ENCODE results near the gene SDS.
A peak's percentile ranks its signal among the peaks of the same experiment; 100 is the strongest.

SDS gene

GRCh38 chr12:113438523-113439300 lies 35.0 kb upstream of the SDS start:
- TF ChIP-seq JUND (IDR thresholded peaks at IDR 0.05; ENCODE audit: low read depth): no peak
- no peak for DNase-seq (ENCODE audit: low read depth in 1 of 2, low spot score in 1 of 2)
- in situ Hi-C loops (cut with HindIII; ENCODE audit: low pct_unique_long_range_greater_than_20kb, low sequenced_read_pairs): no loop called here

- no peak for TF ChIP-seq JUND (IDR thresholded peaks at IDR 0.05; ENCODE audit: low read depth)
- DNase-seq (ENCODE audit: low read depth in 1 of 2, low spot score in 1 of 2): no peak
- in situ Hi-C loops (cut with HindIII; ENCODE audit: low pct_unique_long_range_greater_than_20kb, low sequenced_read_pairs): no loop called here
These were observed 34.0 kb upstream of the SDS start for GRCh38 chr12:113437729-113438100.

GRCh38 chr12:113436993-113437728 lies 33.5 kb upstream of the SDS start:
- no peak for TF ChIP-seq JUND (IDR thresholded peaks at IDR 0.05; ENCODE audit: low read depth)
- DNase-seq (ENCODE audit: low read depth in 1 of 2, low spot score in 1 of 2): no peak
- in situ Hi-C loops (cut with HindIII; ENCODE audit: low pct_unique_long_range_greater_than_20kb, low sequenced_read_pairs): no loop called here

GRCh38 chr12:113436586-113436985 lies 32.9 kb upstream of the SDS start:
- in situ Hi-C loops (cut with HindIII; ENCODE audit: low pct_unique_long_range_greater_than_20kb, low sequenced_read_pairs): no loop called here
- no peak for TF ChIP-seq JUND (IDR thresholded peaks at IDR 0.05; ENCODE audit: low read depth)
- DNase-seq (ENCODE audit: low read depth in 1 of 2, low spot score in 1 of 2): no peak

DNA sequence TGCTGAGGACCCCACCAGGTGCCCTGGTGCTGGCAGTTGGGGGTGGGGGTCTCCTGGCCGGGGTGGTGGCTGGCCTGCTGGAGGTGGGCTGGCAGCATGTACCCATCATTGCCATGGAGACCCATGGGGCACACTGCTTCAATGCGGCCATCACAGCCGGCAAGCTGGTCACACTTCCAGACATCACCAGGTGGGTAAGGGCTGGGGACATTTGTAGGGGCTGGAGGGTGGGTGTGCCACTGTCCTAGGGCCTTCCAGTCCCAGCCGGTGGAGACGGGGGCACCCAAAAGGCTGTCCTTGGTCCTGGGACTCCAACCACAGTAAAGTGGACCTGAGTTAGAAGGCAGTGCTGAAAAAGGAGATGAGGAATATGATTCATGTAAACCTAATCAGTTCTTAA lies 31.7 kb upstream of the SDS start:
- TF ChIP-seq JUND (IDR thresholded peaks at IDR 0.05; ENCODE audit: low read depth): no peak
- DNase-seq (ENCODE audit: low read depth in 1 of 2, low spot score in 1 of 2): no peak
- in situ Hi-C loops (cut with HindIII; ENCODE audit: low pct_unique_long_range_greater_than_20kb, low sequenced_read_pairs): no loop called here

DNA sequence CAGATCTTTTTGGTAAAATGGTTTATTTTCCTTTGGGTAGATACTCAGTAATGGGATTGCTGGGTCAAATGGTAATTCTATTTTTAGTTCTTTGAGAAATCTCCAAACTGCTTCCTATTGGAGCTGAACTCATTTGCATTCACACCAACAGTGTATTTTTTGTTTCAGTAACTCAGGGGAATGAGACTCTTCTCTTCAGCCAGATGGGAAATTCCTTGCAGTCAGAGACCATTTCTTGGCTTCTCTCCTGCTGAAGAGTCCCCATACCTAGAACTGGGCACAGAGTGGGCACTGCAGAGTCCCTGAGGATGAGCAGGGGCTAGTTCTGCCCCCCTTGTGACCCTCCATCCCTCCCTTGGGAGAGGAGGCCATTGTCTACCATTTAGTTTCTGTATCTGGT lies 29.3 kb upstream of the SDS start:
- DNase-seq (ENCODE audit: low read depth in 1 of 2, low spot score in 1 of 2): no peak
- TF ChIP-seq JUND (IDR thresholded peaks at IDR 0.05; ENCODE audit: low read depth): no peak
- in situ Hi-C loops (cut with HindIII; ENCODE audit: low pct_unique_long_range_greater_than_20kb, low sequenced_read_pairs): no loop called here

GRCh38 chr12:113428482-113428881 lies 24.8 kb upstream of the SDS start:
- TF ChIP-seq JUND (IDR thresholded peaks at IDR 0.05; ENCODE audit: low read depth): no peak
- DNase-seq (ENCODE audit: low read depth in 1 of 2, low spot score in 1 of 2): no peak
- in situ Hi-C loops (cut with HindIII; ENCODE audit: low pct_unique_long_range_greater_than_20kb, low sequenced_read_pairs): no loop called here

DNA sequence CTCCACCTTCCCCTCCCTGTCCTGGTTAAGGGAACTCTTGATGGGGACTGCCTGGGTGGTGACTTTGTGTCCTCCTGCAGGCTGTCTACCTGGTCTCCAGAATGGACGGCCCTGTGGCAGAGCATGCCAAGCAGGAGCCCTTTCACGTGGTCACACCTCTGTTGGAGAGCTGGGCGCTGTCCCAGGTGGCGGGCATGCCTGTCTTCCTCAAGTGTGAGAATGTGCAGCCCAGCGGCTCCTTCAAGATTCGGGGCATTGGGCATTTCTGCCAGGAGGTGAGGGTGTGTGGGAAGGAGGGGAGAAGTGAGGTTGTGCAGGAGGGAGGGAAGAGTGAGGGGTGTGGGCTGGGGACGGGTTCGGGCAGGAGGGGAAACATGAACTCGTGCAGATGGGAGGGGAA lies 24.2 kb upstream of the SDS start:
- TF ChIP-seq JUND (IDR thresholded peaks at IDR 0.05; ENCODE audit: low read depth): no peak
- in situ Hi-C loops (cut with HindIII; ENCODE audit: low pct_unique_long_range_greater_than_20kb, low sequenced_read_pairs): no loop called here
- DNase-seq (ENCODE audit: low read depth in 1 of 2, low spot score in 1 of 2): no peak

DNA sequence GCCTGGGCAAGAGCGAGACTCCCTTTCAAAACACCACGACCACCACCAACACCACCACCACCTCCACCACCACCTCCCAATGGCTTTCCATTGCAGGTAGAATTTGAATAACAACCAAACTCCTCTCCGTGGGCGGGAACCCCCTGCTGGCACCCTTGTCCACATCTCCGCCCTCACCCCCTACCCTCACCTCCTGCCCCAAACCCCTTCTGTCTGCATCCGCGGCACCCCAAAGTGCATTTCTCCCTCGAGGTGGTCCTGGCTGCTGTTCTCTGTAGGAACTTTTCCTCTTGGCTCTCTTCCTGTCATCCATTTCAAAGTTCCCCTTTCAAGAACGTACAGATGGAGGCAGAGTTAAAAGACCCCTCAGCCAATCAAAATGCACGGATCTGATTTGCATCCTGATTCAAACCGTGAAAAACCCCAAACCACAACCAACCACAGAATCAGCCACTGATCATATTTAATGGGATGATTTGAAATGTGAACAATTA lies 22.3 kb upstream of the SDS start:
- in situ Hi-C loops (cut with HindIII; ENCODE audit: low pct_unique_long_range_greater_than_20kb, low sequenced_read_pairs): no loop called here
- TF ChIP-seq JUND (IDR thresholded peaks at IDR 0.05; ENCODE audit: low read depth): no peak
- no peak for DNase-seq (ENCODE audit: low read depth in 1 of 2, low spot score in 1 of 2)

DNA sequence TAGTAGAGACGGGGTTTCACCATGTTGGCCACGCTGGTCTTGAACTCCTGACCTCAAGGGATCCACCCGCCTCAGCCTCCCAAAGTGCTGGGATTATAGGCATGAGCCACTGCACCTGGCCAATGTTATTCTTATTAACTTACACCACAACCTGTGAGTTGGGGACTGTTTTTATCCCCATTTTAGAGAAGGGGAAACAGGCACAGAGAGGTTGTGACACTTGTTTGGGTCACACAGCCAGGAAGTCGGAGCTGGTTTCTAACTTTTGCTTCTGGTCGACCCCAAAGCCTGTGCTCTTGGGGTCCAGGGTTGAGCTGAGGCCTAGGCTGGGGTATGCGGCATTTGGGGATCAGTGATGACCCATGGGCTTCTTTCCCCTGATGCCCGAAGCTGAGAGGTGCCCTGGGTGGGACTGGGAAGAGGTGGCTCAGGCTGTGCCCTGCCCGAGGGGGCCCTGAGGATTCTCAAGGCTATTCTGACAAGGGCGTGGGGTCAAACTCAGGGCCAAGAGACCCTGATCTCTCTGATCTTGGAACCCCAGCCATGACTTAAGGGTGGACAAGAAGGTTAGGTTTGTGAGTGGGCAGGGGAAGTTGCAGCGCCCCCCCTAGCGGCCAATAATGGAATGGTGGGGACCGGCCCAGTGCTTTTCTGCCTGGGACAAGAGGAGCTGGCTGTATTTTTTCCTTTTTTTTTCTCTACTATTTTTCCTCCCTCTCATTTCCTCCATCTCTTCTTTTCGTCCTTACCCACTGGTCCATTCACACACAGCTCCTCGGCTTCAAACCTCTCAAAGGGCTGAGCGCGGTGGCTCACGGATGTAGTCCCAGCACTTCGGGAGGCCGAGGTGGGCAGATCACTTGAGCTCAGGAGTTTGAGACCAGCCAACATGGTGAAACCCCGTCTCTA lies 21.5 kb upstream of the SDS start:
- in situ Hi-C loops (cut with HindIII; ENCODE audit: low pct_unique_long_range_greater_than_20kb, low sequenced_read_pairs): no loop called here
- TF ChIP-seq JUND (IDR thresholded peaks at IDR 0.05; ENCODE audit: low read depth): no peak
- DNase-seq (ENCODE audit: low read depth in 1 of 2, low spot score in 1 of 2): peak in 1 of 2 experiments; percentile 63

DNA sequence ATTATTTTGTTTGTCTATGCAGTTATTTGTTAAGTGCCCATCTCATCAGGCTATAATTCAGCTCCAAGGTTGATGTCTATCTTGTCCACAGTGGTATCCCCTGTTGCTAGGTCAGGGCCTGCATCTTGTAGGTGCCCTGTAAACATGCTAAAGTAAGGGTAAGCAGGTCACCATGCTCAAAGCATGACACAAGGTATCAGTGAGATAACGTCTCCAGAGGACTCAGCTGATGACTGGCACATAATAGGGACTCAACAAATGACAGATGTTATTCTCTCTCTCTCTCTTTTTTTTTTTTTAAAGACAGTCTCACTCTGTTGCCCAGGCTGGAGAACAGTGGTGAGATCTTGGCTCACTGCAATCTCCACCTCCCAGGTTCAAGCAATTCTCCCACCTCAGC lies 20.8 kb upstream of the SDS start:
- TF ChIP-seq JUND (IDR thresholded peaks at IDR 0.05; ENCODE audit: low read depth): no peak
- in situ Hi-C loops (cut with HindIII; ENCODE audit: low pct_unique_long_range_greater_than_20kb, low sequenced_read_pairs): no loop called here
- DNase-seq (ENCODE audit: low read depth in 1 of 2, low spot score in 1 of 2): no peak

DNA sequence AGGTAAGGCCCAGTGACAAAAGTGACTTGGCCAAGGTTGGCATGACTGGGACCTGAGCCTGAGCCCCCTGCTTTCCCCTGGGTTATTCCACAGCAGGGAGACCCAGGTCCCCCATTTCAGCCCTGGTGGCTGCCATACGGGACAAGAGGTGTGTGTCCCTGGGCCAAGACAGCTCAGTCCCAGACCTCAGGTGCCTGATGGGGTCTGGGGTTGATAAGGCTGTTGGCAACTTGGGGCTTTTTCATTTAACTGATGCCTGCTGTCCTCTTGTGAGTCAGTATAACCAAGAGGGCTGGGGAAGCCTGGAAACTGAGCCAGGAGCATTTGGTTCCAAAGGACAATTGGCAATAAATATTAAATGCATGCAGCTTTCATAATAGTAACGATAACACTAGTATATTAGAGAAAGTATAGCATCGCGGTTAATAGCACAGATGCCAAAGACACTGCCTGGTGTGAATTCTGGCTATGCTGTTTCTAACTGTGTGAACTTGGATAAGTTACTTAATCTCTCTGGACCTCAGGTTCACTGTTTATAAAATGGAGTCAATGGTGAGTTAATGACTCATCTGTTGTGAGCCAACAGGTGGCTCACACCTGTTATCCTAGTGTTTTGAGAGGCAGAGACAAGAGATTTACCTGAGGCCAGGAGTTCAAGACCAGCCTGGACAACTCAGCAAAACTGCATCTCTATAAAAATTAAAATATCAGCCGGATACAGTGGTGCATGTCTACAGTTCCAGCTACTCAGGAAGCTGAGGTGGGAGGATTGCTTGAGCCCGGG lies 19.4 kb upstream of the SDS start:
- in situ Hi-C loops (cut with HindIII; ENCODE audit: low pct_unique_long_range_greater_than_20kb, low sequenced_read_pairs): no loop called here

More for the DNA sequence above, 19.4 kb upstream of the SDS start:
- TF ChIP-seq JUND (IDR thresholded peaks at IDR 0.05; ENCODE audit: low read depth): no peak
- no peak for DNase-seq (ENCODE audit: low read depth in 1 of 2, low spot score in 1 of 2)
